Neural progenitor cell (in vitro differentiated cells): Measurements from ENCODE around the gene ACTR3. TPM values are rescaled to one million over a fixed set of nuclear protein-coding genes. Genes with fewer than 3 reads are reported as not detected.

Experiments
- DNase-seq: peaks from one replicate; pipeline ENCODE4 v3.0.0-alpha.2; 2016; ENCODE audit warnings: low spot score
- H2AFZ ChIP-seq: fragments of 200-600 bp; sonication (generic); replicated peaks from 2 replicates; pipeline ENCODE4 v1.6.1; 2016; ENCODE audit warnings: antibody characterized with exemption
- H3F3A ChIP-seq: fragments of 200-600 bp; sonication (generic); 2 replicates; pipeline ENCODE4 v1.6.1; 2016; ENCODE audit warnings: antibody characterized with exemption, low read depth
- H3K27ac ChIP-seq: fragments of 200-600 bp; sonication (generic); 2 replicates; pipeline ENCODE4 v1.5.1; 2016; ENCODE audit warnings: mild to moderate bottlenecking
- H3K27me3 ChIP-seq: fragments of 200-600 bp; sonication (generic); 2 replicates; pipeline ENCODE4 v1.6.1; 2016; ENCODE audit warnings: mild to moderate bottlenecking, moderate library complexity
- H3K36me3 ChIP-seq: fragments of 200-600 bp; sonication (generic); 2 replicates; pipeline ENCODE4 v1.5.1; 2016
- H3K4me1 ChIP-seq: fragments of 200-600 bp; sonication (generic); 2 replicates; pipeline ENCODE4 v1.6.1; 2016; ENCODE audit warnings: mixed run types
- H3K4me2 ChIP-seq: fragments of 200-600 bp; sonication (generic); 2 replicates; pipeline ENCODE4 v1.6.1; 2016
- H3K4me3 ChIP-seq: fragments of 200-600 bp; sonication (generic); 2 replicates; pipeline ENCODE4 v1.5.1; 2016
- H3K79me2 ChIP-seq: fragments of 200-600 bp; sonication (generic); 2 replicates; pipeline ENCODE4 v1.6.1; 2016; ENCODE audit warnings: low read depth
- H3K9ac ChIP-seq: fragments of 200-600 bp; sonication (generic); 2 replicates; pipeline ENCODE4 v1.6.1; 2016
- H3K9me3 ChIP-seq: fragments of 200-600 bp; sonication (generic); 2 replicates; pipeline ENCODE4 v1.5.1; 2016; ENCODE audit warnings: low read depth
- H4K20me1 ChIP-seq: fragments of 200-600 bp; sonication (generic); 2 replicates; pipeline ENCODE4 v1.6.1; 2016; ENCODE audit warnings: low read depth
- H3K27ac Mint-ChIP-seq: 3 replicates; pipeline ENCODE4 v1.8.0; 2021; ENCODE audit warnings: mixed read lengths
- H3K27me3 Mint-ChIP-seq: 2 replicates; pipeline ENCODE4 v1.8.0; 2022; ENCODE audit warnings: low read depth, mild to moderate bottlenecking, inconsistent platforms, moderate library complexity, mixed read lengths; ENCODE audit not compliant: insufficient read depth
- H3K36me3 Mint-ChIP-seq: 3 replicates; pipeline ENCODE4 v1.8.0; 2021; ENCODE audit warnings: mixed read lengths
- H3K4me1 Mint-ChIP-seq: 3 replicates; pipeline ENCODE4 v1.8.0; 2021; ENCODE audit warnings: mixed read lengths
- H3K4me3 Mint-ChIP-seq: 3 replicates; pipeline ENCODE4 v1.8.0; 2021; ENCODE audit warnings: mild to moderate bottlenecking, moderate library complexity, mixed read lengths
- H3K9me3 Mint-ChIP-seq: 3 replicates; pipeline ENCODE4 v1.8.0; 2020; ENCODE audit warnings: mixed read lengths
- CTCF ChIP-seq: fragments of 200-600 bp; sonication (generic); IDR thresholded peaks from 2 replicates; pipeline ENCODE4 v1.5.1; 2017; ENCODE audit warnings: antibody characterized with exemption, mild to moderate bottlenecking
- EZH2 ChIP-seq: fragments of 200-600 bp; sonication (generic); IDR thresholded peaks from 2 replicates; pipeline ENCODE4 v1.6.1; 2017; ENCODE audit warnings: antibody characterized with exemption, mild to moderate bottlenecking, moderate library complexity
- EZH2phosphoT487 ChIP-seq: fragments of 200-600 bp; sonication (generic); IDR thresholded peaks from 2 replicates; pipeline ENCODE4 v1.6.1; 2017; ENCODE audit warnings: antibody characterized with exemption
- total RNA-seq: library from RNA; depleted of rRNA; stranded (reverse); fragments of >200 nt; gene quantifications from 2 replicates; pipeline ENCODE4 v1.2.3, GENCODE V29; 2015; ENCODE audit warnings: low replicate concordance

ACTR3 gene
- total RNA-seq, 1 donor from 2014 or later, result 175 TPM

GRCh38 chr2:113901943-113902342 lies 12.1 kb downstream of the ACTR3 start:
- TF ChIP-seq EZH2 (no peak), EZH2phosphoT487 (no peak), CTCF (no peak)
- H3K4me2 ChIP-seq, result no peak overlapping the region
- peaks cover 100% of the 10 kb centered on the region for H3K79me2 ChIP-seq
- H3K27ac ChIP-seq, result no peak overlapping the region
- H4K20me1 ChIP-seq, result peaks cover 33% of the 10 kb centered on the region
- Mint-ChIP-seq H3K27me3 (peaks cover 2% of the 10 kb centered on the region), H3K27ac (no peak overlapping the region), H3K4me3 (no peak overlapping the region), H3K9me3 (peaks cover 29% of the 10 kb centered on the region), H3K36me3 (peaks cover 42% of the 10 kb centered on the region), H3K4me1 (peaks cover 4% of the 10 kb centered on the region)
- H3F3A ChIP-seq, result no peaks in the 10 kb centered on the region
- no peaks in the 10 kb centered on the region for H3K4me1 ChIP-seq
- H3K27me3 ChIP-seq, result no peaks in the 10 kb centered on the region
- no peak overlapping the region for H2AFZ ChIP-seq
- no peak overlapping the region for H3K4me3 ChIP-seq
- DNase-seq, result no peak
- no peaks in the 10 kb centered on the region for H3K36me3 ChIP-seq
- no peaks in the 10 kb centered on the region for H3K9me3 ChIP-seq
- no peak overlapping the region for H3K9ac ChIP-seq

GRCh38 chr2:113905886-113906285 lies 16.0 kb downstream of the ACTR3 start:
- no peaks in the 10 kb centered on the region for H3K4me1 ChIP-seq
- no peak overlapping the region for H3K4me3 Mint-ChIP-seq
- no peak overlapping the region for H2AFZ ChIP-seq
- no peaks in the 10 kb centered on the region for H3K27me3 ChIP-seq
- peaks cover 29% of the 10 kb centered on the region for H3K9me3 Mint-ChIP-seq
- peaks cover 2% of the 10 kb centered on the region for H3K27me3 Mint-ChIP-seq
- no peaks in the 10 kb centered on the region for H3K4me1 Mint-ChIP-seq
- H3K4me3 ChIP-seq, result no peak overlapping the region
- no peak overlapping the region for H3K4me2 ChIP-seq
- peaks cover 100% of the 10 kb centered on the region for H3K79me2 ChIP-seq
- no peak for DNase-seq
- TF ChIP-seq CTCF (no peak), EZH2 (no peak), EZH2phosphoT487 (no peak)
- H3K9me3 ChIP-seq, result no peaks in the 10 kb centered on the region
- no peaks in the 10 kb centered on the region for H3K36me3 ChIP-seq
- H3K9ac ChIP-seq, result no peak overlapping the region
- no peaks in the 10 kb centered on the region for H3F3A ChIP-seq
- H4K20me1 ChIP-seq, result peaks cover 22% of the 10 kb centered on the region
- peaks cover 43% of the 10 kb centered on the region for H3K36me3 Mint-ChIP-seq
- no peak overlapping the region for H3K27ac ChIP-seq
- no peak overlapping the region for H3K27ac Mint-ChIP-seq

- Mint-ChIP-seq H3K36me3 (peaks cover 42% of the 10 kb centered on the region), H3K27me3 (peaks cover 2% of the 10 kb centered on the region), H3K9me3 (peaks cover 31% of the 10 kb centered on the region), H3K4me3 (no peak overlapping the region), H3K27ac (no peak overlapping the region), H3K4me1 (no peaks in the 10 kb centered on the region)
- Histone ChIP-seq H3K4me3 (no peak overlapping the region), H3K27me3 (no peaks in the 10 kb centered on the region), H3K27ac (no peak overlapping the region), H3K4me1 (no peaks in the 10 kb centered on the region), H3F3A (no peaks in the 10 kb centered on the region), H3K4me2 (no peak overlapping the region), H3K36me3 (no peaks in the 10 kb centered on the region), H3K9ac (no peak overlapping the region), H3K79me2 (peaks cover 100% of the 10 kb centered on the region), H2AFZ (no peak overlapping the region), H3K9me3 (no peaks in the 10 kb centered on the region), H4K20me1 (peaks cover 20% of the 10 kb centered on the region)
- no peak for DNase-seq
- no peak for TF ChIP-seq EZH2phosphoT487
- no peak for TF ChIP-seq EZH2
- TF ChIP-seq CTCF, result no peak
Observed at GRCh38 chr2:113906647-113907046, 16.8 kb downstream of the ACTR3 start.
